Endothelial cell of umbilical vein (primary cell): ENCODE results near the gene CDK5RAP2. TPM values are rescaled to one million over a fixed set of nuclear protein-coding genes. Genes with fewer than 3 reads are reported as not detected.

Source experiments
- BruUV-seq: library from RNA; stranded (reverse); fragments of 400-500 nt; replicated peaks from 2 replicates; lab custom pipeline; 2021; lab: Mats Ljungman, UMichigan
- CTCF ChIA-PET: fragments of 300-600, 350-600 bp; sonication (Branson Sonifier 250); formaldehyde crosslinking; loops from one replicate; lab custom pipeline; 2021; ENCODE audit warnings: antibody characterized with exemption, inconsistent platforms; lab: Charles Lee
- POLR2A ChIA-PET: fragments of 300-600, 350-600 bp; sonication (Branson Sonifier 250); formaldehyde crosslinking; loops from one replicate; lab custom pipeline; 2021; ENCODE audit warnings: antibody characterized with exemption, inconsistent platforms; lab: Charles Lee
- DNase-seq: peaks from one replicate; pipeline ENCODE4 v3.0.0-alpha.2; 2011; ENCODE audit warnings: low read depth, low spot score
- FAIRE-seq: peaks from 2 replicates; lab custom pipeline; 2011; peaks lifted over from hg19 to GRCh38; lab: Jason Lieb, UNC
- H2AFZ ChIP-seq: 2 replicates; pipeline ENCODE4 v1.6.0; 2012; ENCODE audit warnings: low read depth, low read length, control low read depth, inconsistent platforms
- H3K27ac ChIP-seq: 2 replicates; pipeline ENCODE4 v1.5.1; 2011; ENCODE audit warnings: low read depth, mild to moderate bottlenecking, control low read depth, low read length, moderate library complexity; ENCODE audit not compliant: insufficient read depth
- H3K27me3 ChIP-seq, 2 experiments: 2 replicates each; pipeline versions ENCODE4 v1.6.0 to v1.6.1; 2011; ENCODE audit warnings: low read length in 2 of 2, mixed read lengths in 1 of 2; ENCODE audit not compliant: control insufficient read depth in 2 of 2, insufficient read depth in 2 of 2
- H3K36me3 ChIP-seq, 2 experiments: 2 replicates in 1 of 2; 3 replicates in 1 of 2; pipeline ENCODE4 v1.5.1; 2011; ENCODE audit warnings: low read length in 2 of 2, mild to moderate bottlenecking in 1 of 2, moderate library complexity in 1 of 2; ENCODE audit not compliant: control insufficient read depth in 2 of 2, insufficient read depth in 2 of 2; ENCODE audit errors: extremely low read depth in 1 of 2
- H3K4me1 ChIP-seq: 3 replicates; pipeline ENCODE4 v1.5.1; 2011; ENCODE audit warnings: mild to moderate bottlenecking, low read length; ENCODE audit not compliant: control insufficient read depth, insufficient read depth; ENCODE audit errors: extremely low read depth
- H3K4me2 ChIP-seq: 2 replicates; pipeline ENCODE4 v1.6.1; 2011; ENCODE audit warnings: low read length, control low read depth, mixed read lengths; ENCODE audit not compliant: insufficient read depth
- H3K4me3 ChIP-seq, 3 experiments: fragments of 200-600 bp in 1 of 3; sonication (generic), shearing (Covaris generic) in 1 of 3; replicated peaks in 1 of 3; 2 replicates each; pipeline ENCODE4 v1.5.1; 2011 to 2016; ENCODE audit warnings: control low read depth in 3 of 3, low read length in 3 of 3, mild to moderate bottlenecking in 2 of 3, inconsistent platforms in 1 of 3, low read depth in 1 of 3, moderate library complexity in 1 of 3; ENCODE audit not compliant: insufficient read depth in 1 of 3
- H3K79me2 ChIP-seq: 2 replicates; pipeline ENCODE4 v1.6.0; 2012; ENCODE audit warnings: low read length, inconsistent platforms; ENCODE audit not compliant: control insufficient read depth, insufficient read depth
- H3K9ac ChIP-seq: replicated peaks from 2 replicates; pipeline ENCODE3; 2011; ENCODE audit warnings: low read length, control low read depth; ENCODE audit not compliant: insufficient read depth; ENCODE audit errors: extremely low read depth
- H3K9me1 ChIP-seq: replicated peaks from 3 replicates; pipeline ENCODE4 v1.6.0; 2011; ENCODE audit warnings: mild to moderate bottlenecking, low read length; ENCODE audit not compliant: control insufficient read depth, insufficient read depth; ENCODE audit errors: extremely low read depth
- H3K9me3 ChIP-seq: replicated peaks from 2 replicates; pipeline ENCODE4 v1.5.1; 2012; ENCODE audit warnings: low read length, inconsistent platforms; ENCODE audit not compliant: control insufficient read depth, insufficient read depth
- H4K20me1 ChIP-seq: replicated peaks from 2 replicates; pipeline ENCODE3; 2011; ENCODE audit warnings: mild to moderate bottlenecking, low read length; ENCODE audit not compliant: control insufficient read depth, insufficient read depth; ENCODE audit errors: extremely low read depth
- CTCF ChIP-seq, 2 donors: IDR thresholded peaks; 1 replicate in 1 of 2; 2 replicates in 1 of 2; pipeline ENCODE4 v1.5.1; 2011; ENCODE audit warnings: low read length in 2 of 2, mild to moderate bottlenecking in 2 of 2, moderate library complexity in 2 of 2, control low read depth in 1 of 2, inconsistent platforms in 1 of 2, low read depth in 1 of 2; ENCODE audit not compliant: insufficient read depth in 1 of 2; ENCODE audit errors: extremely low read depth in 1 of 2
- EZH2 ChIP-seq: IDR thresholded peaks from 2 replicates; pipeline ENCODE4 v1.6.1; 2012; ENCODE audit warnings: borderline replicate concordance, low read depth, mild to moderate bottlenecking, moderate library complexity, low read length, inconsistent platforms; ENCODE audit not compliant: severe bottlenecking
- FOS ChIP-seq: IDR thresholded peaks from 2 replicates; pipeline ENCODE4 v1.6.1; 2011; ENCODE audit warnings: mild to moderate bottlenecking, low read length, moderate library complexity, borderline replicate concordance; ENCODE audit not compliant: insufficient read depth
- GATA2 ChIP-seq: IDR thresholded peaks from 2 replicates; pipeline ENCODE4 v1.7.0; 2011; ENCODE audit warnings: low read depth, mild to moderate bottlenecking, moderate library complexity, mixed read lengths, low read length; ENCODE audit not compliant: insufficient read length, insufficient read depth
- JUN ChIP-seq: IDR thresholded peaks from 2 replicates; pipeline ENCODE4 v1.6.1; 2011; ENCODE audit warnings: borderline replicate concordance, low read depth; ENCODE audit not compliant: insufficient read length, insufficient read depth
- MAX ChIP-seq: IDR thresholded peaks from 2 replicates; pipeline ENCODE4 v1.6.1; 2011; ENCODE audit not compliant: insufficient read depth, insufficient read length
- MYC ChIP-seq: IDR thresholded peaks from one replicate; pipeline ENCODE4 v1.6.1; 2011; ENCODE audit warnings: mild to moderate bottlenecking, low read depth, low read length
- POLR2A ChIP-seq: IDR thresholded peaks from 2 replicates; pipeline ENCODE4 v1.6.1; 2012; ENCODE audit warnings: low read depth, mild to moderate bottlenecking, control low read depth, low read length
- POLR2AphosphoS5 ChIP-seq: IDR thresholded peaks from 2 replicates; pipeline ENCODE4 v1.6.1; 2012; ENCODE audit warnings: low read depth, mild to moderate bottlenecking, control low read depth, low read length, moderate library complexity; ENCODE audit not compliant: insufficient read depth
- dilution Hi-C: fragments of 300-500 bp; cut with MboI; formaldehyde crosslinking; loops from one replicate; pipeline ENCODE4 v1.15.0; 2019; ENCODE audit warnings: low sequenced_read_pairs; ENCODE audit not compliant: extremely low pct_ligation_motif_present
- intact Hi-C: fragments of 100-400 bp; cut with micrococcal nuclease; formaldehyde crosslinking; loops from one replicate; pipeline ENCODE4 v1.10.0; 2022
- polyA plus RNA-seq, 4 experiments: library from polyadenylated mRNA; depleted of rRNA in 3 of 4; stranded (reverse) in 3 of 4; unstranded in 1 of 4; fragments of >200 nt; gene quantifications; 2 replicates each; pipeline versions ENCODE4 v1.2.1 to v1.2.3, GENCODE V29; 2011 to 2012; ENCODE audit warnings: missing spikeins in 1 of 4
- total RNA-seq: library from RNA; stranded (reverse); gene quantifications from 2 replicates; pipeline ENCODE4 v1.2.3, GENCODE V29; 2021

Gene CDK5RAP2
- total and polyA plus RNA-seq, 2 donors (not counting 3 experiments of a cell fraction or from before 2014, with no cell fraction given), result 17.5 to 56.7 TPM

- FAIRE-seq (no peak), DNase-seq (no peak)
- Histone ChIP-seq H3K9ac (no peak overlapping the region), H3K4me2 (no peak overlapping the region), H3K27me3 (no peaks in the 10 kb centered on the region), H3K4me3 (no peak overlapping the region), H3K9me1 (no peaks in the 10 kb centered on the region), H3K36me3 (no peaks in the 10 kb centered on the region), H4K20me1 (no peaks in the 10 kb centered on the region), H3K4me1 (no peaks in the 10 kb centered on the region), H3K79me2 (no peaks in the 10 kb centered on the region), H3K9me3 (no peaks in the 10 kb centered on the region), H3K27ac (no peak overlapping the region), H2AFZ (no peak overlapping the region)
- dilution Hi-C loops (no loop called here), intact Hi-C loops (no loop called here)
- POLR2A ChIA-PET, result no interaction called here
- BruUV-seq, result no TSS peak
- CTCF ChIA-PET, result no interaction called here
- TF ChIP-seq POLR2AphosphoS5 (no peak), MYC (no peak), FOS (no peak), JUN (no peak), MAX (no peak), GATA2 (no peak), CTCF (IDR thresholded peaks at IDR 0.05; ENCODE audit: extremely low read depth in 1 of 2, insufficient read depth in 1 of 2, low read depth in 1 of 2, low read length in 2 of 2) (no peak), POLR2A (no peak), EZH2 (no peak)
Measured at GRCh38 chr9:120379611-120380010, 200.4 kb downstream of the CDK5RAP2 start.
